Epithelial cell of proximal tubule (primary cell): Measurements from ENCODE around the gene TAF8. TPM values are rescaled to one million over a fixed set of nuclear protein-coding genes. Genes with fewer than 3 reads are reported as not detected.

Source experiments
- DNase-seq: peaks from one replicate; pipeline ENCODE4 v3.0.0-alpha.2; 2011; ENCODE audit warnings: low read depth
- H3K4me3 ChIP-seq: 2 replicates; pipeline ENCODE4 v1.5.1; 2011; ENCODE audit warnings: low read depth, mild to moderate bottlenecking, low read length
- CTCF ChIP-seq: conservative IDR thresholded peaks from 2 replicates; pipeline ENCODE4 v1.5.1; 2012; ENCODE audit warnings: low read depth, mild to moderate bottlenecking, low read length
- total RNA-seq: library from RNA; depleted of rRNA; stranded (reverse); fragments of >200 nt; gene quantifications from 2 replicates; pipeline ENCODE4 v1.2.3, GENCODE V29; 2015

TAF8 gene
- total RNA-seq, 1 donor from 2014 or later = 10.8 TPM

- no peak for TF ChIP-seq CTCF
- no peak overlapping the region for H3K4me3 ChIP-seq
- peak; percentile 70 for DNase-seq
Observed at GRCh38 chr6:42113936-42114636, 63.8 kb downstream of the TAF8 start.

- no peak overlapping the region for H3K4me3 ChIP-seq
- no peak for TF ChIP-seq CTCF
- DNase-seq = no peak
Observed at GRCh38 chr6:42117843-42118161, 67.5 kb downstream of the TAF8 start.

- no peak for TF ChIP-seq CTCF
- no peak overlapping the region for H3K4me3 ChIP-seq
- no peak for DNase-seq
Observed at GRCh38 chr6:42118162-42119001, 68.1 kb downstream of the TAF8 start.

- no peak for TF ChIP-seq CTCF
- no peak overlapping the region for H3K4me3 ChIP-seq
- peak; percentile 74 for DNase-seq
Observed at GRCh38 chr6:42120895-42121865, 70.9 kb downstream of the TAF8 start.

- no peak for TF ChIP-seq CTCF
- DNase-seq = no peak
- H3K4me3 ChIP-seq = no peak overlapping the region
Observed at GRCh38 chr6:42123379-42124103, 73.2 kb downstream of the TAF8 start.

GRCh38 chr6:42124223-42124836 lies 74.0 kb downstream of the TAF8 start:
- TF ChIP-seq CTCF = no peak
- no peak overlapping the region for H3K4me3 ChIP-seq
- no peak for DNase-seq
